ENCODE data around the gene PLXNA4.
"Not testable (repeated sequence)": the region's sequence is repeated elsewhere in the genome, so short reads cannot be mapped to it uniquely, and the experiment has no call there.

PLXNA4 gene

GRCh38 chr7:132575982-132576720, at the start of gene PLXNA4:
Gene PLXNA4, minus strand, starts transcription at chr7:132576470. Its CDS starts 67,777 bp downstream, at chr7:132508693.
- DNase-seq: no peak

- DNase-seq: no peak
Measured at GRCh38 chr7:132625651-132626050, 49.4 kb upstream of the PLXNA4 start.

- no peak for DNase-seq
Measured at GRCh38 chr7:132622081-132622480, 45.8 kb upstream of the PLXNA4 start.

GRCh38 chr7:132619967-132620366, 43.7 kb upstream of the PLXNA4 start:
- no peak for DNase-seq

GRCh38 chr7:132618956-132619305, 42.7 kb upstream of the PLXNA4 start:
- DNase-seq: no peak

GRCh38 chr7:132618271-132618955, 42.1 kb upstream of the PLXNA4 start:
- no peak for DNase-seq

GRCh38 chr7:132614428-132615318, 38.4 kb upstream of the PLXNA4 start:
- DNase-seq: no peak

GRCh38 chr7:132613737-132614136, 37.5 kb upstream of the PLXNA4 start:
- no peak for DNase-seq

- no peak for DNase-seq
Measured at GRCh38 chr7:132610995-132611394, 34.7 kb upstream of the PLXNA4 start.

GRCh38 chr7:132609906-132610520, 33.7 kb upstream of the PLXNA4 start:
- DNase-seq: no peak

- DNase-seq: no peak
Measured at GRCh38 chr7:132609222-132609621, 33.0 kb upstream of the PLXNA4 start.

GRCh38 chr7:132608523-132608922, 32.3 kb upstream of the PLXNA4 start:
- DNase-seq: no peak

GRCh38 chr7:132607656-132608055, 31.4 kb upstream of the PLXNA4 start:
- DNase-seq: no peak

GRCh38 chr7:132604121-132604520, 27.9 kb upstream of the PLXNA4 start:
- no peak for DNase-seq

GRCh38 chr7:132603220-132603833, 27.1 kb upstream of the PLXNA4 start:
- no peak for DNase-seq

- DNase-seq: no peak
Measured at GRCh38 chr7:132601783-132602182, 25.5 kb upstream of the PLXNA4 start.

- no peak for DNase-seq
Measured at GRCh38 chr7:132596588-132596987, 20.3 kb upstream of the PLXNA4 start.

- DNase-seq: not testable (repeated sequence)
Measured at GRCh38 chr7:132594741-132595140, 18.5 kb upstream of the PLXNA4 start.

- DNase-seq: no peak
Measured at GRCh38 chr7:132592936-132593335, 16.7 kb upstream of the PLXNA4 start.

GRCh38 chr7:132592231-132592920, 16.1 kb upstream of the PLXNA4 start:
- no peak for DNase-seq

- DNase-seq: no peak
Measured at GRCh38 chr7:132590162-132590561, 13.9 kb upstream of the PLXNA4 start.

- DNase-seq: no peak
Measured at GRCh38 chr7:132588596-132588995, 12.3 kb upstream of the PLXNA4 start.
